GM18861 (cell line): Measurements from ENCODE around the gene DCDC1.
"Not testable (repeated sequence)": the region's sequence is repeated elsewhere in the genome, so short reads cannot be mapped to it uniquely, and the experiment has no call there.

Experiments
- ATAC-seq: cut with Tn5 transposase; IDR thresholded peaks from one replicate; pipeline ENCODE4 v1.9.1; 2021; ENCODE audit not compliant: unreplicated experiment

The DCDC1 gene

DNA sequence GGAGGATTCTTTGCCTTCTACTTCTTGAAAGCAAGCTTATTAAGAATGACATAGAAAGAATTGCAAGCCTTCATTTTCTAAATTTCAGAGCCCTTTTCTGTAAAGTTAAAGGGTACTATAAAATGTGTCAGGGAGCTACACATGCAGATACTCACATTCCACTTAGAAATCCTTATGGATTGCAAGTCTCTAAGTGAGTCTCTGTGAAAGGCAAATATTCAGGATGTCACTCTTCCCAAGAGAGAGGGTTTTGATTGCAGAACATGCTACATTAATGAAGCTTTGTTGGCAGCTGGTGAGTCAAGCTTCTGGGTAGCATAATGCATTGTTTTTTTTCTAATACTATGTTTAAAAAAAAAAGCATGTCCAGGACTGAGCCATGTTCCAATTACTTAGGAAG is 369.2 kb downstream of the DCDC1 start:
- ATAC-seq, result no peak

DNA sequence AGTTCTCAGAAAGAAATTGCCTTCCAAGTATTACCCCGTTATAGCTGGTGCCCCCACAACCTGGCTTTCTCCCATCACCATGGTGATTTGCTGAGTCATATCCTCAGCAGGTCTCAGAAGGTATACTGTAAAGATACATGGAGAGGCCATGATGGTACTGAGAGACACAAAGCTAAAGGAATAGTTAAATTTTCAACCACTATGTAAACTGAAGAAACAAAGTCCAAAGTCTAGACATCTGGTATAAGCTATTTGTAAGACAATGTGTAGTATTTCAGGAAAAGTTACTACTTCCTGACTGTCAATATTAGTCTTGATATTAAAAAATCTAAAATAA is 377.1 kb downstream of the DCDC1 start:
- no peak for ATAC-seq

DNA sequence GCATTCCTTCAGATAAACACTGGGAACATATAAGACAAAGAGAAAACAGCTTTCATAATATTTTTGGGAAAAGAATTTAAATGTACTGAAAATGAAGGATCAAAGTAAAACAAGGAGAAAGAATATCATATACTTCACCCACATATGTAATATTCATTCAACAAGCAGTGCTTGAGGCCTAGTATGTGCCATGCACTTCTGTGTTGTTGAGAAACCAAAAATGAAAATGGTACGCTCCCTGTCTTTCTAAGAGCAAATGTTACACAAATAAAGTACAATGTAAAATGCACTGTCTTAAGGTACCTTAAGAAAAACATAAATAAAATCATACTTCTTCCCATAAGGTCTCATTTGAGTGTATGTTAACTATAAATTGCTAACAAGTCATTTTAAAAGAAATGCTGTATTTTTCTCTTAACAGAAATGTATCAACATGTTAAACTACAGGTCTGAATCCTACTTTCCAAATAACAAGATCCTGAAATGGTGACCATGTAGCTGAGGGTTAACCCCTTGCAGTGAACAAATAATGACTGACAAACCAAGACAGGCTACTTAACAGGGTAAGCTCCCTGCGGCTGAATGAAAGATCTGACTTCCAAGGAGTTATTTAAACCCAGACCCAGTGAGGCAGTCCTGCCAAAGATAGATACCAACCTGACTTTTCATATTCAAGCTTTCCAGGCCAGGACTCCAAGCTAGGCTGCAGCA is 377.6 kb downstream of the DCDC1 start:
- ATAC-seq, result no peak

DNA sequence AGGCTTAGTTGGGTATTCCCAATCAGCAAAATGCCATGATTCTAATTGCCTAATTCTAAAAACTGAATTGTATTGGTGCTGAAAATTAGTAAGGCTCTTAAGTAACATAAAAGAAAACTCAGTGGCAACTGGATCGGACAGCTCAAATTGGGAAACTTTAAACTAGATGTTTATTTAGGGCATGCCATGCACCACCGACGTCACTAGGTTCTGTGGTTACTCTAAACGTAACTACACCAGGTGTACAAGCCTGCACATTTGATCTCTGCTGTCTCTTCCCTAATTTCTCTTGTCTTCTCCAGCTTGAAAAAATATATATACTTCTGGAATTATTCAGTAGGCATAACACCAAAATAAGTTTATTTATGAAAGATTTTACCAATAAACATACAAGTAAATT is 378.2 kb downstream of the DCDC1 start:
- no peak for ATAC-seq

DNA sequence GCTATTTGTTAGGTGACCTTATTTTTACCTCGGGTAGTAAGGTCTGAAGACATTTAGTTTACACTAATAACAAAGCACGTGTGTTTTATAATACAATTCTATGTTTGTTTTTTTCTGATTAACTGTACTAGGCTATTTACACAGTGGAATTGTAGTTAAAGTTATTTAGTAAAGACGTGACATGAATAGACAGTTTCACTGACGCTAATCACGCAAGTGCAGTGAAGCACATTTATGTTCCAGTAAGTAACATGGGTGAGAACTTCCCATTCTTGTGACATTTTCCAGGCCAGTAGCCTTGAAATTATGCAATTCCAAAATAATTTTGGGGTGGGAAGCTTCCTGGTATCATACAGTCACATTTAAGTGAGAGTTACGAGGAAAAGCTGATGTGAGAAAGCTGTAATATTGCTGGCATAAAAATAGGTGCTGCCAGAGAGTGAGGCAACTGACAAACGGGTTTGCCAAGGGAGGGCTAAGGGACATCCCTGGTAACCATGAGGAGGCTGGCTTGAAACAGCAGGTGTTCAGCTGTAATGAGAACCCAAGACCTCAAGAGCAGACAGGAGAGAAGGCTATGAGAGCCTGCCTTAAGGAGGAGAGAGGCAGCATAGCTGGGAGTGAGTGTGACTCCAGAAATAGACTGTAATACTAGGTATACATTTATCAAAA is 378.8 kb downstream of the DCDC1 start:
- no peak for ATAC-seq

DNA sequence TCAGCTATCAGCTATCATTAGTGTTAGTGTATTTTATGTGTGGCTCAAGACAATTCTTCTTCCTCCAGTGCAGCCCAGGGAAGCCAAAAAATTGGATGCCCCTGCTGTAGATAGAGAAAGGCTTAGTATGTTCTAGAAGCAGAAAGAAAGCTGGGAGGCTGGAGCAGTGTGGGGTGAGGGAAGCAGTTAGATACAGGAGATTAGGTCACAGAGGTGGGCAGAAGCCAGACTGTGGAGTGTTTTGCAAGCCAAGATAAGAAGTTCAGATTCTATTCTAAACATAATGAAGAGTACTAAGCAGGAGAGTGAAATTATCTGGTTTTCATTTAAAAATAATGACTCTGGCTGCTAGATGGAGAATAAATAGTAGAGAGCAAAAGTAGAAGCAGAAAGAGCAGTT is 381.7 kb downstream of the DCDC1 start:
- no peak for ATAC-seq

DNA sequence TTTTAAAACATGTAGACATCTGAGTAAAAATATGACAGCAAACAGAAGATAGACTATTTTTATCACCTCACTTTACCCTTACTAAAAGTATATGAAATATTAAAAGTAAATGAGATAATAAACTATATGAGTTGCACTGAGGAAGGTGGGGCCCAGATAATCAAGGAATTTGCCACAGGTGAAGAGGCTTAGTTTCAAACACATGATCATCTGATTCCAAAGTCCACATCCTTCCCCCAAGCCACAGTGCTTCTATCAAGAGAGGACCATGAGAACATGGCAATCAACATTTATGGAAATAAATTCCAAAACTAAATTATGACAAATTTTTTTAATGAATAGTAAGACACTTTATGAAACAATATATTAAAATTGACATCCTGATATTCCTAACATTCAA is 384.0 kb downstream of the DCDC1 start:
- no peak for ATAC-seq

DNA sequence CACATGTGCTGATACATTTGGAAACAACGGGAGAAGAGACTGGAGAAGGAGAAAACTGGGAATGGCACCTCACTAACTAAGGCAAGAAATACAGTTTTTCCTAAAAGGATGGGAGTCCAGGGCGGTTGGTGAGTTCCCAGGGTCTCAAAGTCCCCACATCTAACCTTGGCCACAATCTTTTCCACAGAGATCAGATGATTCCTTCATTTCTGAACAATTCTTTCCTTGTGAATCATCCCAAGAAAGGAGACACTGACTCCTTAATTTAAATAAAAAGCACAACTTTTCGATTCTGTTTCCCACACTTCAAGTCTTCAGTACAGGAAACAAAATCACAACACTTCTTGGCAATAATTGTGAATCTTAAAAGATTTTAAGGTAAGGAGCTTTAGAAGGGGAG is 384.7 kb downstream of the DCDC1 start:
- ATAC-seq, result no peak

DNA sequence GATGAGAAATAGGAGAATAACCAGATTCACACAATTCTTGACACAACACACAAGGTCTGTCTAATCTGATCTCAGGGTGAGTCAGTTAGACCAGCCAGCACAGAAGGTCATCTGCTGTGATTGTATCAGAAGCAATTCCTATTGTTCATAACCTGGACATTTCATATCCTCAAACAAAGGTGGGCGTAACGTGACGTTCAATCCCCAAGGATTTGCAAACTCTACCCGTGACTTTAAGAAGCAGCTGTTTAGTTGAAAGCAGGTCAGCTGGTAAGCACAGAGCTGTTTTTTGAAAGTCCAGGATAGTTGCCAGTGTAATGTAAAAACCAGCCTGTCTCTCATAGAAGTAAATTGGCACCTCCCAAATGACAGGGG is 385.1 kb downstream of the DCDC1 start:
- no peak for ATAC-seq

DNA sequence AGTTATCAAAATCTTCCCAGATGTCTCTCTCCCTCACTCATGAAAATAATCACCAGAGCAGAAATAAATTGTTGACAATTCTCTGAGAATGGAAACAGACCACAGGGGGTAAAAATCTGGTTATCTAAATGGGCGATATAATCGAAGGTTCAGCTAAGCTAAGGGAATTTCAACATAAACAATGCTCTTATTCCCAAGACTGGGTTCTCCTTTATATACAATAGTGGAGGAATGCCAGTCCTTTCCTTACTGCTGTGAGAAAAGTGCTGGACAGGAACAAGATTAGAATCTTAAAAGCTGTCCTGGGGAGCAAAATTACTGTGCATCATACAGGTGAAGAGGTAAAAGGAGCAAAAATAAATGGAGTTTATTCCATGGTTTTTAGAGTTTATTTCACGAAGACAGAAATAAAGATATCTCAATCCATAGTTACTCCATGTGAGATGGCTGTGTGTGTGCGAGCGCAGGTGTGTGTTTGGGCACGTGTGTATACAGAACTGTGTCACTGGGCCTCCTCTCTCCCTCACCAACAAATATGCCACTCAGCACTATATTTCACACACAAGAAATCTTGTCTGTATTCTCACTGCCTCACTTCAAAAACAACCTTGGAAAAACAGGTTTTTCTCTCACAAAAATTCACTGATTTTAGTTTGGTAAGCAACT is 385.6 kb downstream of the DCDC1 start:
- no peak for ATAC-seq

DNA sequence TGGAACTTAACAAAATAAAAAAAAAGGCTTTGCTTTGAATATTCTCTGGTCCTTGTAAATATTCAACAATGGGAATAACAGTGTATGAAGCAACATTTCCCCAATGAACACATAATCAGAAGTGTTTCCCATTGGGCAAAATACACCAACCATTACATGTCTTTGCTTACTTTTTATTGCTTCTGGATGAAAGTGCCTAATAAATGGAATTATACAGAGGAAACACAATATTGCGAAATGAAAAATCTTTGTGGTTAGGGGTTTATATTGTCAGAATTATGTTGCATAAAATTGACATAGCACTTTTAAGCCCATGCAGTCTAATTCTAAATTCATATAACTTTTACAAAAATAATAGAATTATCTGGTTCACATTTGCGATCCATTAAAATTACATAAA is 386.4 kb downstream of the DCDC1 start:
- ATAC-seq, result no peak

DNA sequence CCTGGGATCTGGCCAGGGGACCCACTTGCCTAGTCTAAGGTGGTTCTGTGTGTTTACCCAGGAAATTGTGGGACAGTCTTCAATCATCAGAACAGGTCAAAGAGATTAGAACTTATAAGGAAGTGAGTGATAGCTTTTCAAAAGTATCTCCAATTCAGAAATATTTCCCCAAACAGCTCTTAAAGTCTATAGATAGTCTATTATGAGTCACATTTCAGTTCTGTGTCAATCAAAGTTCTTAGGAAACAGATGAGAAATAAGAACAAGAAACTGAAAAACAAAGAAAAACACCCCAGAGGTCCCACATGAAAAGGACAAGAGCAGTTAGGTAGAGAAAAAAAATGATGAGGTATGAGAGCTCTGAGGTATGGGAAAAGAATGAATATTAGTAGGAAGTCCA is 402.0 kb downstream of the DCDC1 start:
- no peak for ATAC-seq

DNA sequence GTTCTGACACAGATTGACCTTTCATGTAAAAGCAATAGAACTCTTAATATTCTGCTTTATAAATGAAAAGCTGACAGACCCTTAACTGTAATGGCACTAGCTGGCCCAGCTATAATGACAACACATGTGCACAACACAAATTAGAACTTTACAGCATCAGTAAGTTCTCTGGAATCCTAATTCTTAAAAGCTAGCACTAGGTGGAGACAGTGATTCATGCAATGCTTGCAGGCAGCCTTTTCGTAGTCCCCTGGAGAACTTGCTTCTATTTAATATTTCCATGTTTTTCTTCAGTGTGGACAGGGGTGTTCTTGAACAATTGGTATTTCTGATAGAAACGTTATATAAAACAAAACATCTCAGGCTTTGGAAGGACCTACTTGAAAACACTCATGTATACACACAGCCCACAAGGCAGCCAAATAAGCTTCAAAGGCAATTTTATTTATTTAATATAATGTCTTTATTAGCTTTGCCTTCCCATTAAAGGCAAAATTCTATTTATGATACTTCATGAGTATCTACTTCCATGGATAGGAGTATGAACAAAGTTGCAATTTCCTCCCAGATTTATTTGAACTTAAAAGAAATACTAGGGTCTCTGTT is 409.0 kb downstream of the DCDC1 start:
- ATAC-seq, result no peak

DNA sequence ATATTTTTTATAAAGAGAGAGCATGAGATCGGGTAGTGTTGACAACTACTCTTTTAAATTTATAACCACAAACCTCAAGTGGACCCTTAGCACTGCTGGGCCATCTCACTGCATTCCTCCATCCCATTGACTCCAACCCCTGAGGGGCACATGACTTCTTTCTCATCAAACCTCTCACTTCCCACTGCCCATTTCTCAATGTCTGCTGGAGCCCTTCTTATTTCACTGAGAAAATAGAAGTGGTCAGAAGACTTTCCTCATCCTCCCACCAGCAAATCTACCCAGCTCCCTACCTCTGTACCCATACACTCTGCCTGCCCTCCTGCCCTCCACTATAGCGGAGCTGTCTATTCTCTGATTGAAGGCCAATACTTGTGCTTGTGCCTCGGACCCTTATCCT is 412.8 kb downstream of the DCDC1 start:
- no peak for ATAC-seq

DNA sequence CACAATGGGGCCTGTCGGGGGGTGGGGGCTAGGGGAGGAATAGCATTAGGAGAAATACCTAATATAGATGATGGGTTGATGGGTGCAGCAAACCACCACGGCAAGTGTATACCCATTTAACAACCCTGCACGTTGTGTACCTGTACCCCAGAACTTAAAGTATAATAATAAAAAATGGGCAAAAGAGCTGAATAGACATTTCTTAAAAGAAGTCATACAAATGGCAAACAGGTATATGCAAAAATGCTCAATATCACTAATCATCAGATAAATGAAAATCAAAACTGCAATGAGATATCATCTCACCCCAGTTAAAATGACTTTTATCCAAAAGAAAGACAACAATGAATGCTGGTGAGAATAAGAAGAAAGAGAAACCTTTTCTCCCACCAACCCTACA is 419.7 kb downstream of the DCDC1 start:
- no peak for ATAC-seq

DNA sequence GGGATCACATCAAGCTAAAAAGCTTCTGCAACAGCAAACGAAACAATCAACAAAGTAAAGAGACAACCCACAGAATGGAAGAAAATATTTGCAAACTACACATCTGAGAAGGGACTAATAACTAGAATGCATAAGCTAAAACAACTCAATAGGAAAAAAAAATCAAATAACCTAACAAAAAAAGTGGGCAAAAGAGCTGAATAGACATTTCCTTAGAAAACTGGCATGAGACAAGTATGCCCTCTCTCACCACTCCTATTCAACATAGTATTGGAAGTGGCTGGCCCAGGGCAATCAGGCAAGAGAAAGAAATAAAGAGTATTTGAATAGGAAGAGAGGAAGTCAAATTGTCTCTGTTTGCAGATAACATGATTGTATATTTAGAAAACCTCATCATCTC is 421.8 kb downstream of the DCDC1 start:
- not testable (repeated sequence) for ATAC-seq

DNA sequence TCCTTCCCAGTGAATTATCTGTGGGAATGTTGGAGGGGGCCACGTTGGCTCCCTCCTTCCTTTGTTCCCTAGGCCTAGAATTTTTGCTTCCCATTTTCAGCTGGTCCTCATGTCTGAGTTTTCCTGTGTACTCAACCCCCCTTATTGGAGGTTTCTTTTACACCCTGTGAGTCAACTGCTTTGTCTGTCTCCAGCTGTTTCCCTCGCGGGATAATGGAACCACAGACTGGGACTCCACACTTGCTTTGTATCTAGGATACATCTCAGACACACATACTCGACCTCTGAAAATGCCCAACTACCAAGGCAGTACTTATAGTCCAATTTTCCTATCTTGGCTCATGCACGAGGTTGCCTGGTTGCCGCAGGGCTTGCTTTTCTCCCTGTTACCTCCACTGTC is 430.7 kb downstream of the DCDC1 start:
- ATAC-seq, result no peak

DNA sequence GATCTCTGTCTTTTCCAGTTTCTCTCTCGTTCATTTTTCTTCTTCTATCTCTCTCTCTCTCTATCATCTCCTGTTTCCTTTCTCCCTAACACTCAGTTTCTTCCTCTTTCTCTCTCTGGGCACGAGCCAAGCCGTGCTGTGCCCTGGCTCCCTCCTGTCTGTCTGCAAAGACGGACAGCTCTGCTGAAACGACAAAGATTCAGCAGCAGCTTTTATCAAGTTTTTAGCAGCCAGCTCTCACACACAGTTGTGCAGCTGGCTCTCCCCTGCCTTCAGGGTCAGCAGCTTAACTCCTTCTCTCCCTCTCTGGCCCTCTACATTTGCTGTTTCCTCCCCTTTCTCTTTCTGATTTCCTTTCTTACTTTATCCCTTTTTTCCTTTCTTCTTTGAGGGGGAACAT is 431.4 kb downstream of the DCDC1 start:
- ATAC-seq, result no peak

DNA sequence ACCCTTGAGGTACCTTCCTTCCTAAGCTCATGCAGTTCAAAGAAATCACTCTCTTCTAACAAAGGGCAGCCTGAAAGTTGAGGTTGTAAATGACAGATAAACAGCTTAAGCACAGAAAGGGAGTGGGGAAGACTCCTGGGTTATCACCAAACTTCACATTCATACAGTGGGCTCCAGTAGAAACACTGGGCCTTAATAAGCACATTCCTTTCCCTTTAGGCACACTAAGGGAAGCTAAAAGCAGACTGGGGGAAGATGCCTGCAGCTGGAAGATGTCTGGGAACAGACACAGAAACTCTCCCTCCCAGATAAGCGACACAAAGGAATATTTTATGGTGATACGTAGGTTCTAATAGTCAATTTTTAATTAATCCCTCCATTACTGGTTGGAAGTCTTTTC is 433.0 kb downstream of the DCDC1 start:
- ATAC-seq, result no peak

DNA sequence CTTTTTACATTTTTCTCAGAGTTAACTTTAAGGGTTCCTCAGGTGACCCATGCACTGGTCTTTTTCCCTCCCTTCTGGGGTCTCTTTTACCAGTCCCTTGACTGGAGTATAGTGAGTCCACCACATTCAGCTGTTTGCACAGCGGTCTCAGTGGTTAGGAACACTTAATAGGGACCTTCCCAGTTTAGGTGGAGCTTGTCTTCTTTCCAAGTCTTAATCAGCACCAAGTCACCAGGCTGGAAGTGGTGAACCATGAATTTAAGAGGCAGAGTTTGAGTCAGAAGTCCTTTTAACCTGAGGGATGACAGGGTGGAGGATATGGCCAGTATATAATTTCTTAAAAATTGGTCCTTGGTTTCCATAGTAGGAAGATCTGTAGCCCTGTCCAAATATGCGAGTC is 433.7 kb downstream of the DCDC1 start:
- no peak for ATAC-seq

DNA sequence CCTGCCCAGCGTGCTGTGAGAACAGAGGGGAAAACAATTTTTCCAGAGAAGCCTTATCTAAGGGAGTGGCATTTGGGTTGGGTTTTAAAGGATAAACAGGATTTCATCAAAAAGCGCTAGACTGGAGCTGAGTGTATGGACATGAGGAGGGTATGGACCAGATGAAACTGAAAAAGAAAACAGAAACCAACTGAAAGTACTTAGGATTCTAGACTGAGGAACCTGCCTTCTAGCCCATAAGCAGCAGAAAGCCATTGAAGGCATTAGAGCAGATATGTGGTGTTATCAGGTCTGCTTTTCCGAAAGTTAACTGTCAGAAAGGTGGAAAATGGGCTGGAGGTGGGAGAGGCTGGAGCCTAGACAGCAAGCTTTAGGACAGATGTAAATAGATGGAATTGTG is 443.4 kb downstream of the DCDC1 start:
- no peak for ATAC-seq

DNA sequence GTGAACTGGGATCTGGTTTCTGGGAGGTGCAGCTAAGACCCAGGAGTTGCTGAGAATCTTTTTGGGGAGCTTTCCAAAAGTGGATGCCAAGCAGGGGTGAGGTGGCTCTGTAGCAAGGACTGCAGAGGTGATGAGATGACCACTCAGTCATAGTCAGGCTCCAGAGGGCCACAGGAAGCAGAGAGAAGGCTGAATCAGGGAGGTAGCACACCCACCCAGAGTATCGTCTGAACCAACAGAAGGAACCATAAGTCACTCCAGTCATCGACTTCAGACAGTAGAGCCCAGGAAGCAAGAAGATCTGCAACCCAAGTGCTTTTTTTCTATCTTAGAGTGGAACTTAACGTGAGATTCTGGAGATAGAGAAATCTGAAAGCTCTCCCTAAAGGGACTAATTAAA is 447.7 kb downstream of the DCDC1 start:
- ATAC-seq, result no peak
